DND-41 (cell line): Measurements from ENCODE around the gene CTRB1.

Experiments
- EZH2 ChIP-seq: IDR thresholded peaks from 3 replicates; pipeline ENCODE4 v1.6.1; 2012; ENCODE audit warnings: borderline replicate concordance, low read depth, mild to moderate bottlenecking, moderate library complexity, low read length, inconsistent platforms; ENCODE audit not compliant: severe bottlenecking
- TF ChIP-seq, protein P1 (sequence below): IDR thresholded peaks from 2 replicates; pipeline ENCODE4 v1.5.1; 2012; ENCODE audit warnings: borderline replicate concordance, low read length, moderate library complexity, mild to moderate bottlenecking; ENCODE audit not compliant: poor library complexity, severe bottlenecking; ENCODE audit errors: extremely low read depth

- TF ChIP-seq, protein P1, sequence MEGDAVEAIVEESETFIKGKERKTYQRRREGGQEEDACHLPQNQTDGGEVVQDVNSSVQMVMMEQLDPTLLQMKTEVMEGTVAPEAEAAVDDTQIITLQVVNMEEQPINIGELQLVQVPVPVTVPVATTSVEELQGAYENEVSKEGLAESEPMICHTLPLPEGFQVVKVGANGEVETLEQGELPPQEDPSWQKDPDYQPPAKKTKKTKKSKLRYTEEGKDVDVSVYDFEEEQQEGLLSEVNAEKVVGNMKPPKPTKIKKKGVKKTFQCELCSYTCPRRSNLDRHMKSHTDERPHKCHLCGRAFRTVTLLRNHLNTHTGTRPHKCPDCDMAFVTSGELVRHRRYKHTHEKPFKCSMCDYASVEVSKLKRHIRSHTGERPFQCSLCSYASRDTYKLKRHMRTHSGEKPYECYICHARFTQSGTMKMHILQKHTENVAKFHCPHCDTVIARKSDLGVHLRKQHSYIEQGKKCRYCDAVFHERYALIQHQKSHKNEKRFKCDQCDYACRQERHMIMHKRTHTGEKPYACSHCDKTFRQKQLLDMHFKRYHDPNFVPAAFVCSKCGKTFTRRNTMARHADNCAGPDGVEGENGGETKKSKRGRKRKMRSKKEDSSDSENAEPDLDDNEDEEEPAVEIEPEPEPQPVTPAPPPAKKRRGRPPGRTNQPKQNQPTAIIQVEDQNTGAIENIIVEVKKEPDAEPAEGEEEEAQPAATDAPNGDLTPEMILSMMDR: peak; percentile 10
- no peak for TF ChIP-seq EZH2
Measured at GRCh38 chr16:75197522-75198134, 21.2 kb upstream of the CTRB1 start.
